SW 1271 (cell line): ENCODE data around the gene C2orf69.

Experiments used
- DNase-seq, 2 experiments: peaks; one replicate each; lab custom pipeline; 2025; lab: John Stamatoyannopoulos, UW

The C2orf69 gene

GRCh38 chr2:199968126-199968525 lies 57.0 kb downstream of the C2orf69 start:
- no peak for DNase-seq

- DNase-seq = no peak
Observed at GRCh38 chr2:199972088-199972626, 61.1 kb downstream of the C2orf69 start.

- peak in 1 of 2 experiments; percentile 51 for DNase-seq
Observed at GRCh38 chr2:199973703-199974102, 62.6 kb downstream of the C2orf69 start.

- DNase-seq = no peak
Observed at GRCh38 chr2:199975273-199975895, 64.3 kb downstream of the C2orf69 start.
